HK-2 (cell line): ENCODE measurements around the gene DPYSL3.

Experiments used
- DNase-seq: peaks from one replicate; pipeline ENCODE4 v3.0.0-alpha.2; 2018; ENCODE audit not compliant: unreplicated experiment

Gene DPYSL3

DNA sequence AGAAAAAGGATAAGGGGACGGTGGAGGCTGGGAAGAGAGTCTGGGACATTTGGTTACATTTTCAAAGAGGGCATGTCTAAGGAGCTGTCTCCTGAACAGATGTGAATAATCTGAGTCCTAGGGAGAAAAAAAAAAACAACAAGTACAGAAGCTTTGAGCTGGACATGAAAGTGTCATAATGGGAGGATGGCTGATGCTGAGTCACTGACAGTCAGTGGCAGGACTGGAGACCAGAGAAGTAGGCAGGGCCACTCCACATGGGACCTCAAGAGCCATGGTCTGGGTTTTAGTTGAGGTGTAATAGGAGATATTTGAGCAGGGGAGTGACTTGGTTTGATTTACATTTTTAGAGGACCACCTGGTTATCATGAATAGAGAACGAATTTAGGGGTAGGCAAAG lies 70.6 kb downstream of the DPYSL3 start:
- no peak for DNase-seq

DNA sequence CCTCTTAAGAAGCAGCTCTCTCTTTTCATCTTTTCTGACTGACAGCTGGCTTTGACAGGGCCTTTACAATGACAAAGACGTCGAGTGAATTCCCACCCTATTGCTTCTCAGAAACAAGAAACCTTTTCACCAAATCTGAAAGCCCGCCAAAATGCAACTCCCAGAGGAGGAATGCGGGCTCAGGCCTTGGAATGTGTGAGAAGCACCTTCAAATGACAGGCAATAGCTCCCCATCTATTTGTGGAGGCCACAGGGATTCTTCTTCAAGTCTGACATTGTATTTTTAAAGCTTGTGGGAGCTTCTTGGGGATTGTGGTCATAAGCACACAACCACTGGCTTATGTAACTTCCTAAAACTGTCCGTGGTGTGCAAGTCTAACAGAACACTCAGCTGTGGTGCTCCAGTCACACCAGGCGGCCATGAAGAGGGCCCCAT lies 72.7 kb downstream of the DPYSL3 start:
- DNase-seq, result no peak

DNA sequence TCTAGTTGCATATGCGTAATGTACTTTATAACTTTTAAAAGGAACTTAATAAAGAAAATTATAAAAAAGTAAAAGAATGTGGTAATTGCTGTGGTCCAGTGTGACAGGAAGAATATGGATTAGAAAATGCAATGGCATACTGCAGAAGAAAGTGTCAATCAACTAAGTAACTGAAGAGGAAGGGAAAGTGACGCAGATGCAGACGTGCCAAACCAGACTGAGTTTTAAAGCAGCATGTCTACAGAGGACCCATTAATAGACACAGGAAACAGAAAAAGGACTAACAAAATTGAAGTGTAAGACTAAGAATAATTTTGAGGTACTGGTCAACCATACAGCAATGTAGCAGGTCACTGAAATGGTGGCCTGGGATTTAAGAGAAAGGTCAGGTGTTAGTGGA lies 73.3 kb downstream of the DPYSL3 start:
- no peak for DNase-seq

DNA sequence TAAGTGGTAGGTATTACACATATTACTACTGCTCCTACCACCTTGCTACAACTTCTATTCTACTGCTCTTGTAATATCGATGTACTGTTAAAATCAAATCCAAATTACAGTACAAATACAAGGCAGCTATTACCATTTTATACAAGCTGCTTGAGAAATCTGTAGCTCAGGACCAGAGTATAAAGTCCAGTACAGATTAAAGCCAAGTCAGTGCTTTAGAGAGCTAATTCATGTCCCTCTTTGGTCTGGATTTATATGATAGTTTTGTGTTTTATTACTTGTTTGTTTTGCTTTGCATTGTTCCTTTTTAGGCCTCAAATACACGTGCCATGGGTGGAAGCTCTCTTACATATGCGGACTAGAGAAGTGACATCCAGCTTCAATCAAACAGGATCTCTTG lies 75.8 kb downstream of the DPYSL3 start:
- DNase-seq, result no peak

DNA sequence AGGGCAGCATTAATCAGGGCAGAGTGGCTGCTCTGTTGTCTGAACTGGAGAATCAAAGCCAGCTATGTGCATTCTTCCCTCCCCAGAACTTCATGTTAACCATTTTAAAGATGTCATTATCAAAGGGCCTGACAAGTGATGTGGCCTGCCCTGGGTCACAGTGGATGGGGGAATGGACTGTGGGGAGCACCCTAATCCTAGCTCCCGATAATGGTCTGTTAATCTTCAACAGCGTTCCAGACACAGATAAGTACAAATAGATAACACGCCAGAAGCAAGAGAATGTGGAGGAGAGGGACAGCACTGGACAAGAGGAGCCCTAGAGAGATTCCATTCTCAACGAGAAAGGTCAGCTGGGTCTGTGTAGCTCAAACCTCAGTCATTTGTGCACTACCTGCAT lies 77.5 kb downstream of the DPYSL3 start:
- no peak for DNase-seq

DNA sequence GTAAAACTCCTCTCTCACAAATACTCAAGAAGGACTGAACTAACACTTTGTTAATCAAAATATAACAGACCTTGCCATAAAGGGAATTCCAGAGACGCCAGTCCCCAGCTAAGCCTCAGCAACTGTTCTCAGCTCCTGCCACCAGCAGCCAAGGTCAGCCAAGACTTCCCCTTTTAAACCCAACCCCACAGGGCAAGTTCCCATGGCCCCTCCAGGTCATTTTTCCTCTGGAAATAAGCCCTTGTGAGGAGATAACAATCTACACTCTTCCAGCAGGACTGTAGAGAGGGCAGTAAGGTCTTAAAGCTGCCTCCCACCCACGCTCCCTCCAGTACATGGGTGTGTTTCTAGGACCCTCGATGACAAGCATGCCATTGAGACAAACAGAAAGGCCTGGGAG lies 78.3 kb downstream of the DPYSL3 start:
- DNase-seq, result no peak

DNA sequence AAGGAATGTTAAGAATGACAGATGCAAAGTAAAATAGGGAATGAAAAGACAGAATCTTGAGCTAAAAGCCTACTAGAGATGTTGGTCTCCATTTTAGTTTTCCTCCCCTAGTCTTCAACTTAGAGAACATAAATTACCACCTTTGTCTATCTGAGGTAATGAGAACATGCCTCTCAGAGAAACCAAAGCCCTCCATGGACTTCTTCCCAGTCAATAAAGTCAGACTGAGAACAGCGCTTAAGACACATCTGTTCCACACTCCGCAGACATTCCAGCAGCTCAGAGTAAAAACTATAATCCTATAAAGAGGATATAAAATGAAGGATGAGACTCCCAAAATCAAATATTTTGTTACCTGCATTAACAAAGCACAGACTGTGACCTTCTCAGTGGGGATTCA lies 79.2 kb downstream of the DPYSL3 start:
- no peak for DNase-seq

DNA sequence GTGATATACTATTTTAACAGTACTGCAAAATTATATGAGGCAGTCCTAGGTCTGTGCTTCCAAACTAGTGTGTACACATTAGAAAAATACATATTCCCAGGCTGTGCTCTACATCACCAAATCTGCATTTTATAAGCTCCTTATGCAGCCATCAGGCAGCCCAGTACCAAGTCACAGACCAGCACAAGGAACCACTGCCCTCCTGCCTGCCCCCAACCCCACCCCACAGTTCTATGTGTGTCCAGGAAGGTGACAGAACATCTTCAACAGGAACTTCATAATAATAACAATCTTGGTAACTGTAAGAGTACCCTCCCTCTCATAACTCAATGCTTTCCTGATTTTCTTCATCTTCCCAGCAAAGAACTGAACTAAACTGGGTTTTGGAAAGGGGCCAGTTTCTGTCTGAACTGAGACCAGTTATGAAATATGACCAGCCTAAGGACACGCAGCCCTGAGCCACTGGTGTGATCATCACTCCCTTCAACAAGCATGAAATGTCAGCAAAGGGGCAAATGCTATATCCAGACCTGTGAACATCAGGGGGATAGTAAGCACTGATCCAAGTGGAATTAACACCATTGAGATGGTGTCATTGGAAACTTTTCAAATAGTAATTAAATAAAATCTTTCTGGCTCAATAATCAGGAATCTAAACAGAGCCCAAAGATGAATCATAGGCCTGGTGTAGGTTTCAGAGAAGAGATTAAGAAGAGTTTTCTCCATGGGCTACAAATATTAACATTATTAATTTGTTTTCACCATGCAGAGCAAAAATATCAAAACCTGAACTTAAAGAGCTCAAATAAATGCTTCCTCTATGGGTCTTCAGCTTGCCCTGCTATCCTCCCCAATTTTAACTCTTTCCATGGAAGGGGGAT lies 82.1 kb downstream of the DPYSL3 start:
- DNase-seq, result no peak

DNA sequence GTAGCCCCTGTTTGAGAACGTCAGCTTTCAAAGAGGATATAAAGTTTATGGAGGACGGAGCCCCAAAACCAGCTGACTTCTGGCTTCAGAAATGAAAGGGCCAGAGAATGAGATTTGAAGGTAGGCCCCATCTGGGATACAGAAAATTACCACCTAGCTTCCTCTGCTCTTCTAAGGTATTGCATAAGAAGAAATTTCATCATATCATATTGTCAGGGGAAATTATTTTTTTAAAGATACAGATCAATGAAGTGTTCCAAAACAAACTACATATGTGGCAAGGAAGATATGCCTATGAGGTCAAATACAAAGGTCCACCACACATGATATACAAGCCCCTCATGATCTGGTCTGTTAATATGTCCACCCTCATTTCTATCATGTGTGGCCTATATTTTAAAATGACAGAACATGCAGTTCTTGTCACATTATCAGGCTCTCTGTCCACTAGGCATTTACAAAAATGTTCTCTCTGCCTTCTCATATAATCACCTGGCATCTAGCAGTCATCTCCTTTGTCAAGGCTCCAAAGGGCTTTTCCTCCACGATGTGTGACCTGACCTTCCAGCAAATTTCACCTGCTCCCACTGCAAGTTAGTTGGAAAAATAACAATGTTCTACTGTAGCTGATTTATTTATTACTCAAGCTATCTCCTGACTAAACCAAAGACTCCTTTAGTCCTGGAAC lies 83.1 kb downstream of the DPYSL3 start:
- DNase-seq, result no peak

DNA sequence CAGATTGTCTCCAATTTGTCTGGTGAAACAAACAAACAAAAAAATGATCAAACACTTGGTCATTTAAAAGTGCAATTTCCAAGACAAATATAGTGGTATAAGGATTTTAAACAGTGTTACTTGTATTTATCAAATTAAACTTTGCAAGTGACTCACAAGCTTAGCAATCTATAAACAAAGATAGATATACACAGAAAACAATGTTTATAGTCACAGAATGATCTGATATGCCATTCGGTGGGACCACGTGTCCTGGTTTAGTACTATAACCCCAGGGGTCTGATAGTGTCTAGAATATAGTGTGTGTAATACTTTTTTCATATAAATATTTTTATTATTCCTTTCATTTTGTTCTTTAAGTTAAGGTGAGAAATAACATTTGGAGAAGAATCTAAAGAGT lies 91.3 kb downstream of the DPYSL3 start:
- no peak for DNase-seq

DNA sequence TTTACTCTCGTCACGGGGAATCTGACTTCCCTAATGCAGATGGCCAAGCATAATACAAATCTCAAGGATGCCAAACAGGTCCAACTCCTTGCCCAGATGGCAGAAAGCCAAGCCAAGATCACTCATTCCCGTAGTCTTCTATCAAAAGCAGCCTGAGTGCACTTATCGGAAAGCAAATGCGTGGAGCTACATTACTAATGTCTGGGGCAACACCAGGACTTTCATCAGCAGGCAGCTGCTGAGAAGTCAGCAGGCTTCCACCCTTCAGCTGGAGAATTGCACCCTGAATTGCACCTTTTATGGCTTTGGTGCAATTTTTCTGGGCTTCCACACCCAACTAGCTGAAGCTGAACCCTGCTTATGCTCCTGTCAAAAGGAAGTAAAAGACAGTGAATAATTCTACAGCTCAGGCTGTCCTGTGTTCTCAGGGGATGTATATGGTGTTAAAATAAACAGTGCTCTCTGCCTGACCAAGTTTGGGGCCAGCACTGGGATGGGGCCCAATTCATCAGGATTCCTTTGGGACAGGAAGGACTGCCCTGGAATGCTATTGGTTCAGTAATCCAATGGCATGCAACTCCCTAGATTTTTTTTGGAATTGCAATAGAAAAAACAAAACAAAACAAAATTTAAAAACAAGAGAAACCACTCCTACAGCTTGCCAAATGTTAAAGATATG lies 92.6 kb downstream of the DPYSL3 start:
- DNase-seq, result no peak

DNA sequence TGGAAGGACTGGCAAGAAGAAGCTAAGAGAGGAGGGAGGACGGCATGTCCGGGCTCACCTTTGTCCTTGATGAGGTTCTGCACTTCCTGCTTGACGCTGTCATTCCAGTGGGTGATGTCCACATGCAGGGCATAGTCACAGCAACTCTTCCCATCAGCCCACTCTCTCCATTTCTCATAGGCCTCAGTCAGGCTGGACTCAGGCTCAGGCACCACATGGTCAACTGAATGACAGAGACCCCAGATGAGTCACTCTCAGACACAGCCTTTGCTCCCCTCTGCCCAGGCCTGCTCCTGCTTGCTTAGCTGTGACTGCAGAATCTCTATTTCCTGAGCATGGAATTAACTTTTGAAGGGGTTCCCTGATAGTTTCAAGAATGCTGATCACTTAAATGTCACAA lies 94.2 kb downstream of the DPYSL3 start:
- no peak for DNase-seq

DNA sequence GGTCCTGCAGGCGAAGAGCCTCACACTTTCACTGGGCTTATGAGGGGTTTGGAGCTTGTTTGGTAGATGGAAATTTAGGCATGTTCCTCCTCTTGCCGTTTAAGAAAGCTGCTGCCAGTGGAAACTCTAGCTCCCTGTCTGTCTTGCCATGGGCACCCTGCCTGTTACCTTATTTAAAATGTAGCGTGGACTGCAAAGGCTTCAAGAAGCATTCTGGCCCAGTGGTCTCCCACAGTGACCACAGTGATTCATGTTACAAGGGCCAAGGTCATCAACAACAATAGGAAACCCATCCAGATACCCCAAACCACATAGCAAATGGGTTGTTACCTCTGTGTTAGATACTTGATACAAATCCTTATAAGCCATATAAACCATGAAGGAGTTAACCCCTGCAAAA lies 96.6 kb downstream of the DPYSL3 start:
- DNase-seq, result no peak

DNA sequence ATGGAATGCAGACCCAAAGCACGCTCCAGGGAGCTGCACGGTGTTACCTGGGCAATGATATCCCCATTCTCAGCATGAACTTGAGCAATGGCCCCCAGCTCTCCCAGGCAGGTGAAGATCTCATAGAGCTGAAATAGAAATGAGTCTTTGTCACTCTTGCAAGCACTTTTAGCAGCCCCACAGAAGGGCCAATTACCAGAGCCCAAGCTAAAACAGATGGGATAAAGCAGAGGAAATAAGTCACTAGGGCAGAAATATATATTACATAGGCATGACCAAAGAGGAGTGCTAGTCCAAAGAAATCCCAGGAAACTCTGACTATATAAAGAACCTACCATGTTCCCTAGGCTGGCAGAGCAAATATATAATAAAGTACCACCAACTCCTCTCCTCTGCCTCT lies 97.3 kb downstream of the DPYSL3 start:
- no peak for DNase-seq

DNA sequence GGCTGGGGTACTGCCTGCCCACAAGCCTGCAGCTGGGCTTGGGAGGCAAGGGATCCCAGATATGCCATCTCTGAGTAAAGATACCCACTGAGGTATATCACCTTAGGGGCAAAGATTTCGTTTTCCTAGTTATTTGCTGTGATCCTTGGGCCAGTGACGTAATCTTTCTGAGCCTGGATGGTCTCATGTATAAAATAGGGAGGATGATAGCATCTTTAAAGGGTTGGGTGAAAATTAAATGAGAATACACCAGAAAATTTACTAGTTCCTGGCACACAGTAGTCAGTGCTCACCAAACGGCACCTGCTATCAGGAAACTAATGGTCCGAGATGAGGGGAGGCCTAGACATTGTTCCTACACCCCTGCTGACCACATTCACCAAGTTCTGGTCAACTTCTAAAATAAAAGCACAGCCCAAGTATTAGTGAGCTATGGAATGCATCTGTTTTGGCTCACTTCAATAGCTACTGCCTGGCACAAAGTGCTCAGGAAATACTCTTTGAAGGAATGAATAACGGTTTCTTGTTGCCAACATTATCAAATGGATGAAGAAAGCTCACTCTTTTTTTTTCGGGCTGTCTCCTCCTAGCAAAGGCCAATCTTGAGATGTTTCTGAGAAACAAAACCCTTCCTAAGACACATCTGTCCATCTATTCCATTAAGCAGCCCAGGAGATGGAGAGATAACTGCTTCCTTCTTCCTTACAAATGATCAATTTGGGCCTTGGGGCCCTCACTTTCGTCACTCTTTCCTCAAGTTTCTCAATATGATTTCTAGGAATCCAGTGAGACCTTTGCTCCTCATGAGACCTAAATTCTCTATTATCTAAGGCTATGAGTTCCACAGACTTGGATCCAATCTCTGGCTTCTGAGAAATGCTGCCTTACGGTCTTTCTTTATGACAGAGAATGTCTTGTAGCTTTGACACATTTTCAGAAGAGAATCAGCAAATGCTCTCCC lies 98.2 kb downstream of the DPYSL3 start:
- no peak for DNase-seq

DNA sequence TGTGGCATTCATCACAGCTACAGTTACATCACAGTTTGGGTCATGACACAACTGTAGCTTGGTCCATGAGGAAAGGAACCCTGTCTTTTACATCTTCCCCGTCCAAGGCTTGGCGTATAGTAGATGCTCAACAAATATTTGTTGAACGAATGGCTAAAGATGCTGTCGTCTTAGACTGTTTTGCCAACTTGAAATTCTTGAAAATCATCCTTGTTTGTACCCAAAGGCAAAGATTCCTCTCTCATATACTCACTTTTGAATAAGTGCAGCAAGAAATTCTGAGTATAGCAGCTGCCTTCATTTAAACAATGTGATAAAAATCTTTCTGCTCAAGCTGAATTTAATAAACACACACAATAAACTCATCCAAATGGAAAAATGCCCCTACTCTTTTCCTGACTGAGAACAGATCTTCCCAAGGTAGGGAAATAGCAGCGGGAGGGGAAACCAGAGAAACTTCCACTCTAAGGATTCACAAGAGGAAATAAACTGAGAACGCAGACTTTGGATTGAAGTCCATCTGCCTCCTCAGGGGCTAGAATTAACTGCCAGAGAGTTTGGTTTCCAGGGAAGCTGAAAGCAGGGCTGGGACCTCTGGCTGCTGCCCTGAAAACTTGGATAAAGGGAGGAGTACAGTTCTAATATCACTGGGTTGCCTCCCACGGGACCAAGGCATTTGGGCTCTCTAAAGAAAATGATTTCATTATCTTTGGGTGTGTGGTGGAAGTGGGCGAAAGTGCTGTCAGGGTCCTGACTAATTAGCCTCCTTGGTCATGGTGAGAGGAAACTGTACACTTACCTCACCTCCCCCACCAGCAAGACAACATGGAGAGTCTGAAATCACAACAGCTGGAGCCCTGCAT lies 99.1 kb downstream of the DPYSL3 start:
- no peak for DNase-seq

DNA sequence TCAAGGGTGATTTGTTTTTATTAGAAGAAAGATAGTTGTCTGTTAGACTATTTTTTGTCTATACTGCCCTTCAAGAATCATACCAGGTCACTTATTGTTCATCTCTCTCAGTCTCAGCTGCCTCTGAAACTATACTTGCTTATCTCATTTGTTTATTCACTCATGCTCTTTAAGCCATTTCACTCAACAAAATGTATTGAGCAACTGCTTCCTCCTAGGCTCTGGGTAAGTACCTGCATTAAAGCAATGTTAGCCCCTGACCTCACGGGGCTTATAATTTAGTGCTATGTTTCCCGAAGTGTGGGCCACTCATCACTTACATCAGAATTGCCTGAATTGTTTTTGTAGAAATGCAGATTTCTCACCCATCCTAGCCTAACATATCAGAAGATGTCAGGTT lies 100.9 kb downstream of the DPYSL3 start:
- no peak for DNase-seq

DNA sequence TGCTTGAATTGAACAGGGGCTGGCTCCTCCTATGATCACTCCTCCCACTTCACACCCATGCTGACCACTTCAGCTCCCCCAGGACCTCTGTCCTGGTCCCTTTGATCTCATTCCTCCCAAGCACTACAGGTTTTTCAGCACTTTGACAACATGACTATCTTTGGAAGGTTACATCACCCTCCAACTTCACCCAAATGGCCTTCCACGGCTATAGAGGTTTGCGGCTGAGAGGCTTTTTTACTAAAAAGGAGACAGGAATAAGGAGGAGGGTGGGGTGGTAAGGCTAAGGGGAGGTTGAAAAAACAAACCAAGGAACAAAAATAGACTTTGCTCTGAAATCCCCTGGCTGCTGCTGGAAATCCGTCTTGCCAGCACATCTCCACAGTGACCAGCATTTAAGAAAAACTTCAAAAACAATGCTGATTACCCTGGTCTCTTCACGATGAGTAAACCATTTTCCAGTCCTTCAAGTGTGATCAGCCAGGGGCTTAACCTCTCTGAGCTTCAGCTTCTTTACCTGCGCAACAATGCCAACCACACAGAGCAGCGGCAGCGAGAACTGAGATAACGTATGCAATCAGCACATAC lies 102.7 kb downstream of the DPYSL3 start:
- DNase-seq, result no peak

DNA sequence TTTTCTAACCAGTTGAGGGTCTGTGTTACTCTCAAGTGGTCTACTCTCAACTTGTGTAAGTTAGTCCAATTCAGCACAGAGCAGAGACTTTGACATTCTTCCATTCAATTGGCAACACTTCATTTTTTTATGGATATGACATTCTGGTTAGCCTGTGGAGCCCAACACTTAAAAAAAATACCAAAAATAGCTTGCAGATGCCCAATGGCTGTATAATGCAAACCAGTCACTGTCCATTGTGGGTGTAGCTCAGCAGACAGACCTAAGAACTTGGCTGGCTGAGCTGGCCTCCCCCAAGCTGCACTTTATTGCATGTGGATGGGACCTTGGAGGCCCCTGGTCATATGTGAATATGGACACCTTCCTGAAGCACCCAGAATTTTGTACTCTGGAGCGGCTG lies 103.2 kb downstream of the DPYSL3 start:
- DNase-seq, result no peak

DNA sequence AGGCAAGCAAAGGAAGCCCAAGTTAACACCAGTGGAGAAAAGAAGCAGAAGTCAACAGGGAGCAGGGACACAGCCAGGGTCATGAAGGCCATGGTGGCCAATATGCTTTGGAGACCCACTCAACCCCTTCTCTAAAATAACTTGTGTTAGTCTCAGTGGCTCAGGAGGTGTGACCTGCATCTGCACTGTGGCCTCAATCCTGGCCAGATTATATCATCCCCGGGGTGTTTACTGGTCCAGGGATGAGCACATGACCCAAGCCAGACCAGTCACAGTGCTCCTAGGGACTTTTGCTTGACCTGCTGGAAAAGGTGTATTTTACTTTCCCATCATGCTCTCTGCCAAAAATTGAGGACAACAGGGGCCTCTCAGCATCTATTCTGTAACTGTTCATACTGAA lies 105.2 kb downstream of the DPYSL3 start:
- DNase-seq, result no peak
